HG03432 (cell line): ENCODE data around the gene SLC44A2.
"Not testable (repeated sequence)": the region's sequence is repeated elsewhere in the genome, so short reads cannot be mapped to it uniquely, and the experiment has no call there.

Source experiments
- ATAC-seq: cut with Tn5 transposase; IDR thresholded peaks from one replicate; pipeline ENCODE4 v1.9.1; 2021; ENCODE audit warnings: mild to moderate bottlenecking, moderate library complexity; ENCODE audit not compliant: unreplicated experiment

Gene SLC44A2

GRCh38 chr19:10648360-10648759 lies 23.0 kb downstream of the SLC44A2 start:
- no peak for ATAC-seq

DNA sequence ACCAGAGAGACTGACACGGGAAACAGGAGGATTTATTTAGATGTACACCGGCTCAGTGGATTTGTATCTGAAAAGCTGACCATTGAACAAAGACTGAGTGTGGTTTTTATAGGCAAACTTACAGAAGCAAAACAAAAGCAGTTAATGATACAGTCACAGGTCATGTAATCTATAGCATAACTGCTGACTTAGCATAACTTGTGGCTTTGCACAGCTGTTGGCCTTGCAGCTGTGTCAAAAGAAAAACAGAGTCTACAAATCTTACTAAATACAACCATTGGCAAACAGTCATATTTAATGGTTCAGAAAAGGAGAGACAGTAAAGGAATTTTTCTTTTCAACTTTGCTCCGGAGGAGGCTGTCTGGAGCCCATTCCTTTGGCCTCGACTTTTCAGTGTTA lies 26.5 kb downstream of the SLC44A2 start:
- ATAC-seq: no peak

GRCh38 chr19:10653482-10653731 lies 28.1 kb downstream of the SLC44A2 start:
- ATAC-seq: no peak

DNA sequence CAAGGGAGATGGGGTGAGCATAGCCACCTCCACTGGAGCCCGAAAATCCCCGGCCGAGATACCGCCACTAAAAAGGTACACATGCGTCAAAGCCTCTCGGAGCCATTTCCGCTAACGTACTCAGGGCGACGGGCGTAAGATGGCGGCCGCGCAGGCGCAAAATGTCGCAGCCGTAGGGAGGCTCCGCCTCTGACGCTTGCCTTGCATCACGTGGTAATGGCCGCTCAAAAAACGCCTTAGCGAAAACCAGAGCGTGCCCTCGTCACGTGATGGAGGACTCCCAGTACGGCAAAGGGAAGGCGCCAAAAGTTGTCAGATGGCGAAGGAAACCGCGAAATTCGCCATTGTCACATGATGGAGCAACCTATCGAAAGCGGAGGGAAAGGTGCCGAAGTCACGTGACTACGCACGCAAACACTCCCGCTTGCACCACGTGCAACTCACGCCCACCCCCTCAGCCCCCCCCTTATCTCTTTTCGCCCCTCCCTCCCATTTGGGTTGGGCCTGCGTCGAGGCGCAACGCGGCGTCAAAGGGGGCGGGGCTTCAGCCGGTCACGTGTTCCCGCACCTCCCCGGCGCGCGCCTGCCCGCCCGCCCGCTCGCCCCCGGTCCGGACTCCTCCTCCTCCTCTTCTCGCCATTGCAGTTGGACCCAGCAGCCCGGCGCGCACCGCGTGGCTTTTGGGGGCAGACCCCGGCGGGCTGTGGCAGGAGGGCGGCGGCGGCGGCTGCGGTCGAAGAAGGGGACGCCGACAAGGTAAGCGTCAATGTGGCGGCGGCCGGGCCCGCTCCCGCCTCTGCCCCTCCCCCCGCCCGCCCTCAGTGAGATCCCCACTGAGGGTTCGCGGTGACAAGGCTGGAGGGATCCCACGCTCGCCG lies 28.6 kb downstream of the SLC44A2 start, which contains the start of gene ILF3:
Gene ILF3, plus strand, starts transcription at position 615 of the 878 bp plus-strand sequence. CDS start 16,260 bp downstream, outside the sequence.
- ATAC-seq: peak; percentile 70

DNA sequence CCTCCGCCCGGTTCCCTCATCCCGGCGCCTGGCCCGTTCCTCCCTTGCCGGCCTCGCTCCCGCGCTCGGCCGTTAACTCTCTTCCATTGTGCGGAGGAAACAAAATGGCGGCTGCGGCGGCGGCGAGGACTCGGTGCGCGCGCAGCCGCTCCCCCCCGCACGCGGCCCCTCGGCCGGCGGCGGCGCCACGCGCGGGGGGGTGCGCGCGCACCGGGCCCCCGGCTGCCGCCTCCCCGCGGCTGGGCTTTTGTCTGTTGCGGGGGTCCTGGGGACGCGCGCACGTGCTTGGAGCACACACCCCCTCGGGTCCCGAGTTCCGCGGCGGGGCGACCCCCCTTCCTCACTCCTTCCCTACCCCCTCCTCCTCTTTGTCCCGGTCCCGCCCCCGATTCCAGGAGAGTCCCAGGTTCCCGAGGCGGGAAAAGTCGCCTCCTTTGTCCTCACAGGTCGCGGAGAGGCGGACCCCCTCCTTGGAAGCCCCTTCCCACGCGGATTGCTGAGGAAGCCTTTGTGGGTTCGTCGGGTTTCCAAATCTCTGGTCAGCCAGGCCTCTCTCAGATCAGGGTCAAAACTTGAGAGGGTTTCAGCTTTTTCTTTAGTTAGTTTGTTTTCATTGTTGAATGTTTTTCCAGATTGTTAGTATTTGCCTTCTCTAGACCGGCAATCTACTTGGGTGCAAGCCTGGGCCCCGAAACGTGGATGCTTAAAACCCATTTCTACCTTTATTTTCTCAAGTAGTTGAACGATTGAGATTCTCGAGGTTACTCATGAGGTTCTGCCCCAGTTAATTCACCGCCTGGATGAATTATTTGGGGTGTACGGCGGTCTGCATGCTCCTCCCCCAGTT lies 29.5 kb downstream of the SLC44A2 start:
- ATAC-seq: peak; percentile 27

- ATAC-seq: no peak
Observed at GRCh38 chr19:10655457-10656312, 30.3 kb downstream of the SLC44A2 start.

DNA sequence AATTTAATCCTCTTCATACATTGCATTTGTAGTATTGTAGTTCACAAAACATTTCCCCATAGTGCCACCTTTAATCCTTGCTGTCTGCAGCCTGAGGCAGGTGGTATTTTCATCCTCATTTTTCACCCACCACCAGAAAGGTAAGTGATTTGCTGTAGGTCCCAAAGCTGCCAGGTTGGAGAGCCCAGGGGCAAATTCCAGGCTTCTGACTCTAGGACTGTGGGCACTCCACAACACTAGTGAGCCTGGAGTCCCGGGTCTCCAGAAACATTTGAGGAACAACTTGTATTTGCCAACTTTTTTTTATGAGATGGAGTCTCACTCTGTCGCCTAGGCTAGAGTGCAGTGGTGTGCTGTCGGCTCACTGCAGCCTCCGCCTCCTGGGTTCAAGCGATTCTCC lies 35.0 kb downstream of the SLC44A2 start:
- no peak for ATAC-seq

DNA sequence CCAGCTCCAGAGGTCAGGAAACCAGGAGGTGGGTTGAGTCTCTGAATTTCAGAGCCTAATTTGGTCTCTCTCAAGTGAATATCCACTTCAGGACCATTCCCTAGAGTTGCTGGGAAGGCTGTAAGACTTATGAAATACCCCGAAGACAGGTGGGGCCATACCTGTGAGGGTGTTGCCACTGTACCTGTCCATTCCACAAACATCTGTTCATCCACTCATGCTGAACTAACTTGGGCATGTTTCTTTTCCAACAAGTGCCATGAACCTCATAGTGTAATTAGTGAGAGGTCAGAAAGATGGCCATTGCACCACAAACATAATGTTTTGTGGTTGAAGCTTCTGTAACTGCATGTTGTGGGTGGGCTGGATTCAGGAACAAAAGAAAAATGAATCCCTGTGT lies 36.6 kb downstream of the SLC44A2 start:
- no peak for ATAC-seq

DNA sequence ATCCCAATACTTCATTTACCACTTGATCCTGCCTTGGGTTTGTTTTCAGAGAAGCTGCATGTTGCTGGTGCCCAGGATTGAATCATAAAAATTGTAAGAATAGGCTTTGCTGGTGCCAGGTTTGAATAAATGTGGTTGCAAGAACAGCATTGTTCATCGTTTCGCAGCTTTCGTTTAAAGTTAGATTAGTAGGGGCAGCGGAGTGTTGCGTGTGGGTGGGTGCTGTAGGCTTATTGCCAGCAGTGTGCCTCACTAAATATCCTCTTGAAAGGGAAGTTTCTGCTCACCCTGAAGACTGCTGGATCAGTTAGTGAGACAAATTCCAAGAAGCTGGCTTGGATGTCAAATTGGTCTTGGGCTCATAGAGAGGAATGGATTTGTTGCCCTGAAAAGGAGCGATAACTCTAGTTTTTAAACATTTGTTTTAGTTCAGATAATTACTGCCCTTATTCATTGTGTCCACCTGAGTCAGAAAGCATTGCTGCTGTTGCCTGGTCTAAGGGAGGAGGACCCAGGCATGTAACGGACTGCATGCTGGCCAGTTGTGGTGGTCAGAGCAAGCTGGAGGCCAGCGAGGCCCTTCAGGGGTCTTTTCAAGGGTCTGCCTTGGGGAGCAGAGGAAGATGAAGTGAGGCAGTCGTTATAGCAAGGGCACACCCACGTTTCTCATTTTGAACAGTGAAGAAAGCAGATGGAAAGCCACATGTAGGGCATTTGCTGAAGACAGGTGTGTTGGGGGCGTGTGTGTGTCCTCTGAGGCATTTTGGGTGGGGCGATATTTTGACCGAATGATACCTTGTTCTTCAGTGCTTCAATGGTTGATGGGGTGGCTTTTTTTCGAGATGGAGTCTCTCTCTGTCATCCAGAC lies 37.3 kb downstream of the SLC44A2 start:
- ATAC-seq: no peak

- not testable (repeated sequence) for ATAC-seq
Observed at GRCh38 chr19:10663252-10663563, 37.9 kb downstream of the SLC44A2 start.

DNA sequence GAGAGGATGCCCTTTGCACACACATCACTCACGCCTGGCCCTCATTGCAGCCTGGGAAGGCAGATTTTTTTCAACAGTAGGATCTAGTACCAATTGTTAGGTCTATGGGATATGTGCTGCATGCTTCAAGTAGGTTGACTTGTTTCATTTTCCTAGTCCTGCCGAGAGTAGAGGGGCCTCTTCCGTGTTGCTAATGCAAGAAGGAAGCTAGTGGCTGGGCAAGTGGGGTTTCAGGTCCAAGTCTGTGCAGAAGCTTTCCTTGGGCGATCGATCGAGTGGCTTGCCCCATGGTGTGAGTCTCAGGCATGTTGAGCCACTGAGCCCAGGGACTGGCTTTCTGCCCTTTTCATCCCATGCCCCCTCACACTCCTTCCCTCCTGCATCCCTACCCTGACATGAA lies 42.5 kb downstream of the SLC44A2 start:
- no peak for ATAC-seq

DNA sequence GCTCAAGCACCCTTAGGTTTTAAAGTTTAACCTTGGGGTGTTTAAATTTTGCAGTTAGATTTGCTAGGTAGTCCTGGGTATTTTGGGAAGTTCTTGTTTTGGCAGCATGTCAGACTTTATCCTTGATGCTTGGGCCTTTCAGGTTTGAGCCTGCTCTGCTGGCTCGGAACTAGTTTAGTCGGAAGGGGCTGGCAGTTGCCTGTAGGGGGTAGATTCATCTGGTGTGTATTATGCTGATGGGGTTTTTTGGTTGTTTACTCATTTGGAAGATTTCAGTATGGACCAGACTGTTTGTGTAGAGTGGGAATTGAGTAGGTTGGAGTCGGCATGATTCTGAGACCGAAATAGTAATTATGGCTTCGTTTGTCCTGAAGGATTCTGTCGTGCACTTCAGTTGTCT lies 43.9 kb downstream of the SLC44A2 start:
- no peak for ATAC-seq

GRCh38 chr19:10670182-10670581 lies 44.8 kb downstream of the SLC44A2 start:
- ATAC-seq: no peak

GRCh38 chr19:10670876-10671804 lies 45.8 kb downstream of the SLC44A2 start:
- ATAC-seq: no peak

GRCh38 chr19:10671922-10672321 lies 46.6 kb downstream of the SLC44A2 start:
- ATAC-seq: not testable (repeated sequence)

DNA sequence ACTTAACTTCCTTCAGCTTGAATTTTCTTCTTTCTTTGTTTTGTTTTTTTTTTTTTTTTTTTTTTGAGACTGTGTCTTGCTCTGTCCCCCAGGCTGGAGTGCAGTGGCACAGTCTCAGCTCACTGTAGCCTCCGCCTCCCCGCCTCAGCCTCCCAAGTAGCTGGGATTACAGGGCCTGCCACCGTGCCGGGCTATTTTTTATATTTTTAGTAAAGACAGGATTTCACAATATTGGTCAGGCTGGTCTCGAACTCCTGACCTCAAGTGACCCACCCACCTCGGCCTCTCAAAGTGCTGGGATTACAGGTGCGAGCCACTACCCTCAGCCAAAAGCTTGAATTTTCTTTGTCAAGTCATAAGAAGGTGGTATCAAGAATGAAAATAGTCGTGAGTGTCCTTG lies 49.9 kb downstream of the SLC44A2 start:
- ATAC-seq: not testable (repeated sequence)

DNA sequence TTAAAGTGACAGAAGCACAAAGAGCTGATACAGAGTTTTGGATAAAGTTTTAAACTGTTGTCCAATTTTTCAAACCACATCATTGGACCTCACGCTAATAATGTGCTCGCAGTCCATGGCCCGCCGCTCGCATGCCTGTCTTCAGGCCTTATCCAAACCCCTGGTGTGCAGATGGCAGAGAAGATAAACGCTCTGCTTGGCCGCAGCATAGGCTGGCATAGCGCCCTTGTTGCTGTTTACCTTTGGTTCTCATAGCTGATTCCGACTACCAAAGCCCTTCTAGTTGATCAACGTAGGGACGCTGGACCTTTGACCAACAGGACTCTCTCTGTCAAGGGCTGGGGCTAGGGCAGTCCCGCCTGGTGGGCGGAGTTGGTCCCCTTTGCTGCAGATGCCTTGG lies 52.4 kb downstream of the SLC44A2 start:
- no peak for ATAC-seq

DNA sequence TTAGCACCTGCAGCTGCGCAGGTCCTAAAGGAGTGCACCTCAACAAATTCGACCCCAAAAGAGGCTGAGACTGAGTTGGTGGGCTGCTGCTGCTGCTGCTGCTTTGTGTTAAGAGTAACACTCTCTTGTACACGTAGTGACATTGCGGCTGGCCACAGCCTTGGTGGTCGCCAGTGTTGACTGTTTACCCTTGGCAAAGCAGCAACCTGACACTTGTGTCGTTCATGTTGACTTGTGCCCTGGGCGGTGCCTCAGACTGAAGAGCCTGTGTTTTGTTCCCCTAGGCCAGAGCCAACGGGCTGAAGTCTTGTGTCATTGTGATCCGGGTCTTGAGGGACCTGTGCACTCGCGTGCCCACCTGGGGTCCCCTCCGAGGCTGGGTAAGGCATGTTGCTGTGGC lies 53.5 kb downstream of the SLC44A2 start:
- no peak for ATAC-seq

DNA sequence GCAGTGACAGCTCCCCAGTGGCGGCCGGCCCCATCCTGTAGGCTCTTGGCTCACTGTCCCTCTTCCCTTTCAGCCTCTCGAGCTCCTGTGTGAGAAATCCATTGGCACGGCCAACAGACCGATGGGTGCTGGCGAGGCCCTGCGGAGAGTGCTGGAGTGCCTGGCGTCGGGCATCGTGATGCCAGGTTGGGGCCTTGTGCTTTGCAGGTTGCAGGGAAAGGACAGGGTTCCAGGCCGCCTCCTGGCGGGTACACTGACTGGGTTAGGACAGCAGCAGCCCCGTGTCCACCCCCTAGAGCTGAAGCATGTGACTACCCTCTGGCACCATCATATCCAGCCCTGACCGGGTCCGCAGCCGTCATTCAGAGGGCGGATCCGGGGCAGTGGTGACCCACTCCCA lies 54.4 kb downstream of the SLC44A2 start:
- ATAC-seq: no peak
